ENCODE results near the gene IRX2. TPM values are rescaled to one million over a fixed set of nuclear protein-coding genes. Genes with fewer than 3 reads are reported as not detected.

The IRX2 gene
- total RNA-seq, 1 donor: 7.2 TPM

DNA sequence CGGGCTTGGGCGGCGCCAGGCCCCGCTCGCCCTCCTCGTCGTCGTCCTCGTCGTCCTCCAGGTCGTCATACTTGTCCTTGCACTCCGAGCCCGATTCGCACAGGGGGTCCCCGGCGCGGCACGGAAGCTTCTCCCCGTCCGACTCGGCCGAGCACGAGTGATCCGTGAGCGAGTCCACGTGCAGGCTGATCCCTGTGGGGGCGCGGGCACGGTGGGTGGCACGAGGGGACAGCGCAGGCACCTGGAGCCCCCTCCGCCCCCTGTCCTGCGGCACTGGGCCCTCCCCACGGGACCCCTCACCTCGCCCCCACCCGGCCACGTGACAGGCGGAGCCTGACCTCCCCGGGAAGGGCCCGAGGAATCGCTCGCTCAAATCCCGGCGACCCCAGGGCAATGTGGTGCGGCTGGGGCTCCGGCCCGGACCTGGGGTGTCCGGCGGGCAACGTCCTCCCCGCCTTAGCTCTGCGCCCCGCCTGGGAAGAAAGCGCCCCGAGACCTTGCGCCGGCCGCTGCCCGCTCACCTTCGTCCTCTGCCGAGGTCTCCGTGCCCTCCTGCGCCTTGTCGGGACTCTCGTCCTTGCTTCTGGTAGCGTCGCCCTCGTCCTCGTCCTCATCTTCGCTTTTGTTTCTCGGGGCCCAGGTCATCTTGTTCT lies 2.5 kb downstream of the IRX2 start:
- no peak overlapping the region for H3K4me2 ChIP-seq (ENCODE audit: insufficient read depth, low read length)
- H2AFZ ChIP-seq (ENCODE audit: low read length): no peak overlapping the region
- H3K79me2 ChIP-seq (ENCODE audit: insufficient read depth, low read length): peaks cover 32% of the 10 kb centered on the region
- H4K20me1 ChIP-seq (ENCODE audit: insufficient read depth, low read length): peaks cover 8% of the 10 kb centered on the region
- H3K36me3 ChIP-seq (ENCODE audit: insufficient read depth, low read length): no peaks in the 10 kb centered on the region
- H3K27me3 ChIP-seq (ENCODE audit: insufficient read depth, low read length): no peaks in the 10 kb centered on the region
- H3K4me3 ChIP-seq (ENCODE audit: insufficient read depth, low read length): no peak overlapping the region
- TF ChIP-seq, protein P1, sequence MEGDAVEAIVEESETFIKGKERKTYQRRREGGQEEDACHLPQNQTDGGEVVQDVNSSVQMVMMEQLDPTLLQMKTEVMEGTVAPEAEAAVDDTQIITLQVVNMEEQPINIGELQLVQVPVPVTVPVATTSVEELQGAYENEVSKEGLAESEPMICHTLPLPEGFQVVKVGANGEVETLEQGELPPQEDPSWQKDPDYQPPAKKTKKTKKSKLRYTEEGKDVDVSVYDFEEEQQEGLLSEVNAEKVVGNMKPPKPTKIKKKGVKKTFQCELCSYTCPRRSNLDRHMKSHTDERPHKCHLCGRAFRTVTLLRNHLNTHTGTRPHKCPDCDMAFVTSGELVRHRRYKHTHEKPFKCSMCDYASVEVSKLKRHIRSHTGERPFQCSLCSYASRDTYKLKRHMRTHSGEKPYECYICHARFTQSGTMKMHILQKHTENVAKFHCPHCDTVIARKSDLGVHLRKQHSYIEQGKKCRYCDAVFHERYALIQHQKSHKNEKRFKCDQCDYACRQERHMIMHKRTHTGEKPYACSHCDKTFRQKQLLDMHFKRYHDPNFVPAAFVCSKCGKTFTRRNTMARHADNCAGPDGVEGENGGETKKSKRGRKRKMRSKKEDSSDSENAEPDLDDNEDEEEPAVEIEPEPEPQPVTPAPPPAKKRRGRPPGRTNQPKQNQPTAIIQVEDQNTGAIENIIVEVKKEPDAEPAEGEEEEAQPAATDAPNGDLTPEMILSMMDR (IDR thresholded peaks at IDR 0.05; ENCODE audit: extremely low read depth, low read depth, low read length): no peak
- no peak overlapping the region for H3K27ac ChIP-seq (ENCODE audit: low read depth, low read length)
- peaks cover 12% of the 10 kb centered on the region for H3K4me1 ChIP-seq (ENCODE audit: insufficient read depth, low read length)
- no peaks in the 10 kb centered on the region for H3K9me3 ChIP-seq (ENCODE audit: low read depth, low read length)
- no peak for DNase-seq (ENCODE audit: insufficient read length, low spot score, missing footprints)

DNA sequence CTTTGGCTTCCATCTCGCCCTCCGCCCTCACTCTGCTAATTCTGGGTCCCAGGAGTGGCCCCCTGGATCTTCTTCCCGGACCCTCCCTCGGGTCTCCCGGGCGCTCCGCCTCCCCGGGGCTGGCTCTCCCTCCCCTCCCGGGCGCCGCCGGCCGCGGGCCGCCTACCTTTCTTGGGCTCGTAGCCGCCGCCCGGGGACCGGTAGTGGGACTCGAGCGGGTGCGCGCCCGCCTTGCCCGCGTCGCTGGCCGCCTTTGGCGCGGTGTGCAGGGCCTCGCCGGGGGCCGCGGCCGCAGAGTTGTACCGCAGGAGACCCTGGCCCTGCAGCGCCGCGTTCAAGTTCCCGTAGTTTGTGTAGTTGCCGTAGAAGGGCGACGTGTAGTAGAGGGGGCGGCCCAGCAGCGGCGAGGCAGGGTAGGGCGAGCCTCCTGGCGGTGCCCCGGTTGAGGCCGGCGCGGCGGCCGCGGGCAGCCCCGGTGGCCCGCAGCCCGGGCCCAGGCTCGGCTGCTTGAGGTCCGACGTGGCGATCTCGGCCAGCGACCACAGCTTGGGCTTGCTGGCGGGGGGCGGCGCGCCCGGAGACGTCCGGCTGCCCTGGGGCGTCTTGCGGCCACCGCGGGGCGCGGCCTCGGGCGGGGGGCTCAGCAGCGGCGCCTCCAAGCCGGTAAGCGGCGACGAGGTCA lies 3.2 kb downstream of the IRX2 start:
- Histone ChIP-seq H3K36me3 (ENCODE audit: insufficient read depth, low read length) (no peaks in the 10 kb centered on the region), H4K20me1 (ENCODE audit: insufficient read depth, low read length) (peaks cover 8% of the 10 kb centered on the region), H3K4me3 (ENCODE audit: insufficient read depth, low read length) (no peak overlapping the region), H2AFZ (ENCODE audit: low read length) (no peak overlapping the region), H3K79me2 (ENCODE audit: insufficient read depth, low read length) (peaks cover 32% of the 10 kb centered on the region), H3K27ac (ENCODE audit: low read depth, low read length) (no peak overlapping the region), H3K4me2 (ENCODE audit: insufficient read depth, low read length) (no peak overlapping the region), H3K4me1 (ENCODE audit: insufficient read depth, low read length) (peaks cover 12% of the 10 kb centered on the region), H3K9me3 (ENCODE audit: low read depth, low read length) (no peaks in the 10 kb centered on the region), H3K27me3 (ENCODE audit: insufficient read depth, low read length) (no peaks in the 10 kb centered on the region)
- no peak for DNase-seq (ENCODE audit: insufficient read length, low spot score, missing footprints)
- TF ChIP-seq, protein P1 (IDR thresholded peaks at IDR 0.05; ENCODE audit: extremely low read depth, low read depth, low read length): no peak

DNA sequence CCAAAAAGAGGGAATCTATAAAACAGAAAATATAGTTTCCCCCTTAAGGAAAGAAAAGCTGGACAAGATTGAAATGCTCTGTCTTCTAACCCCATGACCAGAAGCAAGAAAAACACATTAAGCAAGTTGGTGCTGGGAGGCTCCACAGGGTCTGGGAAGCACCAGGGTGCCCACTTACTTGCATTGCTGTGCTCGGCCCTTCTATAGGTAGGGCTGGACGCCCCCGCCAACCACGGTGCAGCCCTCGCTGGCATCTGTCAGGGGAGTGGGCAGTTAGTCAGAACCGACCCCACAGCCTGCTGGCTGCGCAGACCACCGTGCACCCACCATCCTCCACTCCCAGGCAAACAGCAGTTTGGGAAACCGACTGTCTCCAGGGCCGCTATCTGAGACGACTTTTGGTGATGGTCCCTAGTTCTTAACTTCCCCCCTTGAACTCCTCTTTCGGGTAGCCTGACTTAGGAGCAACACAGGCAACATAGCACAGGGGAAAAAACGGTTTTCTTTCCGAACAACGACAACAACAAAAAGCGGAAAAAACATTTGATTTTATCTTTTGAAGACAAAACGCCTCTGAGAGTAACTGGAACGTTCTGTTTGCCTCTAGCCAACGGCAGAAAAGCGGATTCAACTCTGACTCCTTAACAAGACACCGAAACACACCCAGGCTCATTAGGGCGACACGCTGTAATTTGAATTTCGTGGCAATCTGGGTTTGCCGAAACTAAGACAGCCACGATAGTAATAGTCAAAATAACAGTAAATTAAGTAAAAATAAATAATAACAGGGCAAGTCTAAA lies 3.9 kb downstream of the IRX2 start:
- Histone ChIP-seq H3K4me2 (ENCODE audit: insufficient read depth, low read length) (no peak overlapping the region), H3K4me3 (ENCODE audit: insufficient read depth, low read length) (no peak overlapping the region), H3K79me2 (ENCODE audit: insufficient read depth, low read length) (peaks cover 32% of the 10 kb centered on the region), H3K9me3 (ENCODE audit: low read depth, low read length) (no peaks in the 10 kb centered on the region), H3K27ac (ENCODE audit: low read depth, low read length) (no peak overlapping the region), H3K27me3 (ENCODE audit: insufficient read depth, low read length) (no peaks in the 10 kb centered on the region), H3K36me3 (ENCODE audit: insufficient read depth, low read length) (no peaks in the 10 kb centered on the region), H2AFZ (ENCODE audit: low read length) (no peak overlapping the region), H4K20me1 (ENCODE audit: insufficient read depth, low read length) (peaks cover 8% of the 10 kb centered on the region), H3K4me1 (ENCODE audit: insufficient read depth, low read length) (peaks cover 9% of the 10 kb centered on the region)
- TF ChIP-seq, protein P1 (IDR thresholded peaks at IDR 0.05; ENCODE audit: extremely low read depth, low read depth, low read length): no peak
- DNase-seq (ENCODE audit: insufficient read length, low spot score, missing footprints): no peak

Data from osteoblast (primary cell).